IMR-90 (cell line): Measurements from ENCODE around the gene ZNF358. TPM values are rescaled to one million over a fixed set of nuclear protein-coding genes. Genes with fewer than 3 reads are reported as not detected.

Experiments
- ATAC-seq: fragments of 200-7000 bp; cut with Tn5 transposase; 2 replicates; pipeline ENCODE4 v1.9.1; 2020; ENCODE audit warnings: low read depth, mild to moderate bottlenecking, moderate library complexity
- BruUV-seq: library from RNA; stranded (reverse); fragments of 400-500 nt; replicated peaks from 2 replicates; lab custom pipeline; 2021; lab: Mats Ljungman, UMichigan
- CTCF ChIA-PET: fragments of 300-600 bp; formaldehyde crosslinking; extraction: SDS; loops from one replicate; lab custom pipeline; 2021; ENCODE audit warnings: antibody characterized with exemption; lab: Yijun Ruan, JAX
- POLR2A ChIA-PET: fragments of 300-600 bp; sonication (Branson Sonifier 250); formaldehyde crosslinking; loops from one replicate; lab custom pipeline; 2022; ENCODE audit warnings: antibody characterized with exemption; ENCODE audit not compliant: unreplicated experiment; lab: Charles Lee
- DNase-seq: peaks from one replicate; pipeline ENCODE4 v3.0.0; 2013
- H2AFZ ChIP-seq: replicated peaks from 2 replicates; pipeline ENCODE3; 2013; ENCODE audit warnings: low read length, mild to moderate bottlenecking; ENCODE audit not compliant: poor library complexity
- H2AK5ac ChIP-seq: 2 replicates; pipeline ENCODE4 v1.6.1; 2013; ENCODE audit warnings: low read depth, low read length, inconsistent platforms
- H2AK9ac ChIP-seq: replicated peaks from 2 replicates; pipeline ENCODE3; 2013; ENCODE audit warnings: mild to moderate bottlenecking, low read depth, low read length, moderate library complexity; ENCODE audit not compliant: poor library complexity
- H2BK120ac ChIP-seq: 2 replicates; pipeline ENCODE4 v1.6.1; 2013; ENCODE audit warnings: low read depth, low read length, inconsistent platforms
- H2BK15ac ChIP-seq: 3 replicates; pipeline ENCODE4 v1.6.1; 2013; ENCODE audit warnings: low read depth, low read length, inconsistent platforms
- H2BK20ac ChIP-seq: 2 replicates; pipeline ENCODE4 v1.6.1; 2013; ENCODE audit warnings: low read depth, mild to moderate bottlenecking, inconsistent platforms, low read length, moderate library complexity
- H2BK5ac ChIP-seq: 2 replicates; pipeline ENCODE4 v1.6.1; 2013; ENCODE audit warnings: mild to moderate bottlenecking, low read depth, low read length, inconsistent platforms; ENCODE audit not compliant: poor library complexity, severe bottlenecking
- H3K14ac ChIP-seq: replicated peaks from 2 replicates; pipeline ENCODE4 v1.6.1; 2013; ENCODE audit warnings: low read depth, low read length, inconsistent platforms
- H3K18ac ChIP-seq: 2 replicates; pipeline ENCODE4 v1.6.1; 2013; ENCODE audit warnings: low read depth, low read length, control low read depth
- H3K23ac ChIP-seq: 2 replicates; pipeline ENCODE4 v1.6.1; 2013; ENCODE audit warnings: low read depth, low read length, inconsistent platforms
- H3K27ac ChIP-seq: 2 replicates; pipeline ENCODE4 v1.5.1; 2013; ENCODE audit warnings: mild to moderate bottlenecking, control low read depth, low read length; ENCODE audit not compliant: insufficient read depth
- H3K27me3 ChIP-seq: 2 replicates; pipeline ENCODE4 v1.6.1; 2013; ENCODE audit warnings: low read length; ENCODE audit not compliant: control insufficient read depth, insufficient read depth
- H3K36me3 ChIP-seq: 2 replicates; pipeline ENCODE4 v1.6.1; 2013; ENCODE audit warnings: low read length, mixed read lengths; ENCODE audit not compliant: control insufficient read depth, insufficient read depth
- H3K4ac ChIP-seq: 2 replicates; pipeline ENCODE4 v1.6.1; 2013; ENCODE audit warnings: low read depth, low read length, inconsistent platforms
- H3K4me1 ChIP-seq: 2 replicates; pipeline ENCODE4 v1.6.1; 2013; ENCODE audit warnings: low read length, mixed read lengths; ENCODE audit not compliant: control insufficient read depth, insufficient read depth
- H3K4me2 ChIP-seq: 2 replicates; pipeline ENCODE4 v1.6.1; 2013; ENCODE audit warnings: low read depth, mild to moderate bottlenecking, control low read depth, low read length, moderate library complexity
- H3K4me3 ChIP-seq: 2 replicates; pipeline ENCODE4 v1.5.1; 2013; ENCODE audit warnings: low read depth, mild to moderate bottlenecking, control low read depth, low read length, moderate library complexity; ENCODE audit not compliant: insufficient read depth
- H3K56ac ChIP-seq: 2 replicates; pipeline ENCODE4 v1.6.1; 2013; ENCODE audit warnings: low read length, inconsistent platforms; ENCODE audit not compliant: insufficient read depth; ENCODE audit errors: extremely low read depth
- H3K79me1 ChIP-seq, 2 experiments: 2 replicates each; pipeline ENCODE4 v1.6.1; 2013; ENCODE audit warnings: low read length in 2 of 2, inconsistent platforms in 1 of 2, low read depth in 1 of 2
- H3K9ac ChIP-seq: 2 replicates; pipeline ENCODE4 v1.6.1; 2013; ENCODE audit warnings: low read depth, low read length, control low read depth
- H3K9me1 ChIP-seq: 2 replicates; pipeline ENCODE4 v1.6.1; 2013; ENCODE audit warnings: low read length, inconsistent platforms; ENCODE audit not compliant: insufficient read depth
- H3K9me3 ChIP-seq: 2 replicates; pipeline ENCODE4 v1.6.1; 2013; ENCODE audit warnings: low read length; ENCODE audit not compliant: control insufficient read depth, insufficient read depth
- H4K20me1 ChIP-seq: 2 replicates; pipeline ENCODE4 v1.6.1; 2013; ENCODE audit warnings: low read length, inconsistent platforms; ENCODE audit not compliant: insufficient read depth
- H4K5ac ChIP-seq: 2 replicates; pipeline ENCODE4 v1.6.1; 2013; ENCODE audit warnings: mild to moderate bottlenecking, low read depth, low read length, control low read depth
- H4K8ac ChIP-seq, 2 experiments: 2 replicates each; pipeline ENCODE4 v1.6.1; 2013; ENCODE audit warnings: low read depth in 2 of 2, low read length in 2 of 2, control low read depth in 1 of 2, inconsistent platforms in 1 of 2
- H4K91ac ChIP-seq: 2 replicates; pipeline ENCODE4 v1.6.1; 2013; ENCODE audit warnings: low read depth, low read length, inconsistent platforms; ENCODE audit not compliant: insufficient read depth
- MXI1 ChIP-seq: IDR thresholded peaks from 2 replicates; pipeline ENCODE4 v1.6.1; 2012; ENCODE audit warnings: low read depth, mild to moderate bottlenecking, low read length, moderate library complexity, borderline replicate concordance
- WGBS, 2 experiments: methylation state at CpG; one replicate each; pipeline versions ENCODE4 v1.1.5 to v1.1.7; 2013; ENCODE audit warnings: missing lambda C conversion rate in 2 of 2; ENCODE audit not compliant: insufficient read length in 1 of 2; ENCODE audit errors: extremely low coverage in 2 of 2; 5-methylcytosine and 5-hydroxymethylcytosine counted together
- dilution Hi-C: fragments of 300-500 bp; cut with HindIII; formaldehyde crosslinking; loops from one replicate; pipeline ENCODE4 v1.14.3; 2018; ENCODE audit warnings: low sequenced_read_pairs; ENCODE audit not compliant: unreplicated experiment
- in situ Hi-C: fragments of 300-500 bp; cut with MboI; formaldehyde crosslinking; loops from 3 replicates; pipeline ENCODE4 v1.14.3; 2019; ENCODE audit warnings: low sequenced_read_pairs, inconsistent platforms, mixed read lengths
- intact Hi-C: fragments of 100-400 bp; cut with micrococcal nuclease; formaldehyde crosslinking; loops from 2 replicates; pipeline ENCODE4 v1.10.0; 2022
- polyA plus RNA-seq, 3 experiments: library from polyadenylated mRNA; depleted of rRNA; stranded (reverse); fragments of >200 nt; gene quantifications; 2 replicates each; pipeline ENCODE4 v1.2.3, GENCODE V29; 2012; ENCODE audit warnings: low replicate concordance in 1 of 3
- total RNA-seq: library from RNA; depleted of rRNA; stranded (reverse); fragments of >200 nt; gene quantifications from 2 replicates; pipeline ENCODE4 v1.2.3, GENCODE V29; 2012
- TF ChIP-seq, protein P1 (sequence below): fragments of 150-350 bp; IDR thresholded peaks from 2 replicates; pipeline ENCODE4 v1.6.1; 2016; ENCODE audit warnings: low read depth, mild to moderate bottlenecking, low read length, moderate library complexity, borderline replicate concordance
- TF ChIP-seq, protein P2 (sequence below): fragments of 150-350 bp; IDR thresholded peaks from 2 replicates; pipeline ENCODE4 v1.6.1; 2017; ENCODE audit warnings: mild to moderate bottlenecking, antibody characterized with exemption, low read length, low read depth

Gene ZNF358
- total and polyA plus RNA-seq, 2 of the 4 experiments (the other 2 are of a cell fraction): 5.4 to 30.7 TPM

DNA sequence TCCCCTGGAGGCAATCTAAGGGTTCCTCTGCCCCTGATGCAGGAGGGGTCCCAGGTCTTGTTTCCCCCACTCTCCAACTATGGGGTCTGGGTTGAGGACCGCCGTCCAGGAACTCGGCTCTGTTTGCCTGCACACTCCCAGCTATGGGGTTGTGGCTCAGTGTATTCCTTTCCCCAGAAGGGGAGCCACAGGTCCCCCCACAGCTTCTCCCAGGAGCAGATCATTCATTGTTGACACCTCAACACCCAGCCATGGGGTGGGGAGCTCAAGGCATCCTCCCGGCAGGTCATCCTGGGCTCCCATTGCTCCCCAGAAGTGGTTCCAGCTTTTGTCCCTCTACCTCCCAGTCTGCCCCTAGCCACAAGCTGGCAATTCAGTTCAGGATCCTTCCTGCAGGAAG, 975 bp downstream of the ZNF358 start:
- peak overlapping the region; percentile 83 for H2AFZ ChIP-seq
- peak overlapping the region; percentile 23 for H4K5ac ChIP-seq
- CTCF ChIA-PET: interaction anchor here (0.7 kb wide), 1 partner anchor 19 kb away, joined by 3 read pairs; a partner anchor contains a TSS
- H4K91ac ChIP-seq: peak overlapping the region; percentile 78
- H2AK9ac ChIP-seq: peak overlapping the region; percentile 88
- no peaks in the 10 kb centered on the region for H3K27me3 ChIP-seq
- DNase-seq (no peak), ATAC-seq (no peak)
- peak overlapping the region; percentile 75 to 81; a peak in 3 of 4 replicates for H4K8ac ChIP-seq
- H3K9ac ChIP-seq: peak overlapping the region; percentile 94
- H3K4me1 ChIP-seq: peaks cover 16% of the 10 kb centered on the region
- H2AK5ac ChIP-seq: peak overlapping the region; percentile 52
- H3K27ac ChIP-seq: peak overlapping the region; percentile 80; the same call in 1 of the 2 replicates
- in situ Hi-C loops (no loop called here), dilution Hi-C loops (no loop called here), intact Hi-C loops (loop anchor here (5.0 kb wide), 1 partner anchor 120 kb away; no protein-coding TSS in a partner anchor)
- POLR2A ChIA-PET: no interaction called here
- no peak overlapping the region for H2BK15ac ChIP-seq
- no peak overlapping the region; the same call in 1 of the 2 replicates for H3K18ac ChIP-seq
- peak overlapping the region; percentile 89 for H3K23ac ChIP-seq
- no peak overlapping the region for H2BK5ac ChIP-seq
- peak overlapping the region; percentile 77 for H3K4me3 ChIP-seq
- H3K4me2 ChIP-seq: peak overlapping the region; percentile 90
- H2BK120ac ChIP-seq: no peak overlapping the region; the same call in 1 of the 2 replicates
- H3K14ac ChIP-seq: peak overlapping the region; percentile 93
- H3K9me3 ChIP-seq: no peaks in the 10 kb centered on the region
- peaks cover 14% of the 10 kb centered on the region; the same call in 1 of the 2 replicates for H3K36me3 ChIP-seq
- peaks cover 12 to 24% of the 10 kb centered on the region in 2 experiments for H3K79me1 ChIP-seq
- H4K20me1 ChIP-seq: no peaks in the 10 kb centered on the region
- H3K56ac ChIP-seq: no peak overlapping the region
- TF ChIP-seq MXI1: no peak
- TF ChIP-seq, protein P1, sequence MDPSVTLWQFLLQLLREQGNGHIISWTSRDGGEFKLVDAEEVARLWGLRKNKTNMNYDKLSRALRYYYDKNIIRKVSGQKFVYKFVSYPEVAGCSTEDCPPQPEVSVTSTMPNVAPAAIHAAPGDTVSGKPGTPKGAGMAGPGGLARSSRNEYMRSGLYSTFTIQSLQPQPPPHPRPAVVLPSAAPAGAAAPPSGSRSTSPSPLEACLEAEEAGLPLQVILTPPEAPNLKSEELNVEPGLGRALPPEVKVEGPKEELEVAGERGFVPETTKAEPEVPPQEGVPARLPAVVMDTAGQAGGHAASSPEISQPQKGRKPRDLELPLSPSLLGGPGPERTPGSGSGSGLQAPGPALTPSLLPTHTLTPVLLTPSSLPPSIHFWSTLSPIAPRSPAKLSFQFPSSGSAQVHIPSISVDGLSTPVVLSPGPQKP: no peak
- TF ChIP-seq, protein P2, sequence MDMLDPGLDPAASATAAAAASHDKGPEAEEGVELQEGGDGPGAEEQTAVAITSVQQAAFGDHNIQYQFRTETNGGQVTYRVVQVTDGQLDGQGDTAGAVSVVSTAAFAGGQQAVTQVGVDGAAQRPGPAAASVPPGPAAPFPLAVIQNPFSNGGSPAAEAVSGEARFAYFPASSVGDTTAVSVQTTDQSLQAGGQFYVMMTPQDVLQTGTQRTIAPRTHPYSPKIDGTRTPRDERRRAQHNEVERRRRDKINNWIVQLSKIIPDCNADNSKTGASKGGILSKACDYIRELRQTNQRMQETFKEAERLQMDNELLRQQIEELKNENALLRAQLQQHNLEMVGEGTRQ: no peak
- no CpG with 5 or more reads among the region's 4 CpGs for WGBS, 2 experiments
- no TSS peak for BruUV-seq
- H3K4ac ChIP-seq: peak overlapping the region; percentile 78
- no peak overlapping the region for H2BK20ac ChIP-seq
- H3K9me1 ChIP-seq: peaks cover 7% of the 10 kb centered on the region; the same call in 1 of the 2 replicates
